Mesothelial cell of epicardium (in vitro differentiated cells): ENCODE measurements around the gene RMP24.

ENCODE experiments used
- DNase-seq, 2 experiments: peaks; one replicate each; pipeline ENCODE4 v3.0.0; 2021; ENCODE audit warnings: low spot score in 2 of 2; ENCODE audit not compliant: unreplicated experiment in 2 of 2
- H3K27ac Mint-ChIP-seq: 2 replicates; pipeline ENCODE4 v1.8.0; 2021; ENCODE audit warnings: mixed read lengths
- H3K27me3 Mint-ChIP-seq: 2 replicates; pipeline ENCODE4 v1.8.0; 2021; ENCODE audit warnings: low read depth, mixed read lengths
- H3K36me3 Mint-ChIP-seq: 2 replicates; pipeline ENCODE4 v1.8.0; 2021; ENCODE audit warnings: mixed read lengths
- H3K4me1 Mint-ChIP-seq: 2 replicates; pipeline ENCODE4 v1.8.0; 2021; ENCODE audit warnings: mixed read lengths
- H3K4me3 Mint-ChIP-seq: 2 replicates; pipeline ENCODE4 v1.8.0; 2021; ENCODE audit warnings: mild to moderate bottlenecking, moderate library complexity, mixed read lengths
- H3K9me3 Mint-ChIP-seq: 2 replicates; pipeline ENCODE4 v1.8.0; 2021; ENCODE audit warnings: mixed read lengths
- TF ChIP-seq, protein P1 (sequence below): fragments of 200-600 bp; sonication (generic); IDR thresholded peaks from one replicate; pipeline ENCODE4 v1.5.0; 2021; ENCODE audit warnings: antibody characterized with exemption; ENCODE audit not compliant: unreplicated experiment

The RMP24 gene

GRCh38 chr18:35974181-35974580, 1.7 kb downstream of the RMP24 start:
- Mint-ChIP-seq H3K27ac (peak overlapping the region; percentile 82), H3K4me1 (peaks cover 20% of the 10 kb centered on the region), H3K36me3 (peaks cover 33% of the 10 kb centered on the region), H3K4me3 (peak overlapping the region; percentile 95), H3K27me3 (no peaks in the 10 kb centered on the region), H3K9me3 (no peaks in the 10 kb centered on the region)
- TF ChIP-seq, protein P1, sequence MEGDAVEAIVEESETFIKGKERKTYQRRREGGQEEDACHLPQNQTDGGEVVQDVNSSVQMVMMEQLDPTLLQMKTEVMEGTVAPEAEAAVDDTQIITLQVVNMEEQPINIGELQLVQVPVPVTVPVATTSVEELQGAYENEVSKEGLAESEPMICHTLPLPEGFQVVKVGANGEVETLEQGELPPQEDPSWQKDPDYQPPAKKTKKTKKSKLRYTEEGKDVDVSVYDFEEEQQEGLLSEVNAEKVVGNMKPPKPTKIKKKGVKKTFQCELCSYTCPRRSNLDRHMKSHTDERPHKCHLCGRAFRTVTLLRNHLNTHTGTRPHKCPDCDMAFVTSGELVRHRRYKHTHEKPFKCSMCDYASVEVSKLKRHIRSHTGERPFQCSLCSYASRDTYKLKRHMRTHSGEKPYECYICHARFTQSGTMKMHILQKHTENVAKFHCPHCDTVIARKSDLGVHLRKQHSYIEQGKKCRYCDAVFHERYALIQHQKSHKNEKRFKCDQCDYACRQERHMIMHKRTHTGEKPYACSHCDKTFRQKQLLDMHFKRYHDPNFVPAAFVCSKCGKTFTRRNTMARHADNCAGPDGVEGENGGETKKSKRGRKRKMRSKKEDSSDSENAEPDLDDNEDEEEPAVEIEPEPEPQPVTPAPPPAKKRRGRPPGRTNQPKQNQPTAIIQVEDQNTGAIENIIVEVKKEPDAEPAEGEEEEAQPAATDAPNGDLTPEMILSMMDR, result no peak
- no peak for DNase-seq

GRCh38 chr18:35979112-35979511, 6.6 kb downstream of the RMP24 start:
- DNase-seq, result no peak
- Mint-ChIP-seq H3K27me3 (no peaks in the 10 kb centered on the region), H3K4me1 (peaks cover 3% of the 10 kb centered on the region), H3K27ac (no peak overlapping the region), H3K4me3 (no peak overlapping the region), H3K9me3 (peaks cover 6% of the 10 kb centered on the region), H3K36me3 (peaks cover 55% of the 10 kb centered on the region)
- TF ChIP-seq, protein P1, result no peak

DNA sequence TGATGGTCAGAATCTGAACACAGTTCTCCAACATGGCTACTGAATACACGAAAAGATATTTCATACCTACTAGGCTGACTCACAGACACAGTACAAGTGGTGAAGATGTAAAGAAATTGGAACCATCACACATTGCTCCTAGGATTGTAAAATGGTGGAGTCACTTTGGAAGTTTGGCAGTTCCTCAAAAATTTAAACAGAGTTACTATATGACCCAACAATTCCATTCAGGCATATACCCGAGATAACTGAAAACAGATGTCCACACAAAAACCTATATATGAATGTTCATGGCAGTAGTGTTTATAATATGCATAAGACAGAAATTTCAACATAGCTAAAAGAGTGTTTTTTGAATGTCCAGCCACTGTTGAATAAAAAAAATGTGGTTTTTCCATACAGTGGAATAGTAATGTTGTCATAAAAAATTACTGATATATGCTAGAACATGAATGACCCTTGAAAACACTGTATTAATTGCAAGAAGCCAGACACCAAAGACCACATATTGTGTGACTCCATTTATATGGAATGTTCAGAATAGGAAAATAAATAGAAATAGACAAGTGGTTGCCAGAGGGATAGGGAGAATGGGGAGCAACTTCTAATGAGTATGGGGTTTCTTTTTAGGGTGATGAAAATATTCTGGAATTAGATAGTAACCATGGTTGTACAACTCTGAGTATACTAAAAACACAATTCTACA, 10.1 kb downstream of the RMP24 start:
- DNase-seq, result no peak
- Mint-ChIP-seq H3K9me3 (peaks cover 6% of the 10 kb centered on the region), H3K36me3 (peaks cover 48% of the 10 kb centered on the region), H3K27ac (no peak overlapping the region), H3K27me3 (no peaks in the 10 kb centered on the region), H3K4me1 (no peaks in the 10 kb centered on the region), H3K4me3 (no peak overlapping the region)
- TF ChIP-seq, protein P1, result no peak

- Mint-ChIP-seq H3K4me3 (no peak overlapping the region), H3K27me3 (no peaks in the 10 kb centered on the region), H3K27ac (no peak overlapping the region), H3K4me1 (no peaks in the 10 kb centered on the region), H3K36me3 (peaks cover 43% of the 10 kb centered on the region), H3K9me3 (peaks cover 6% of the 10 kb centered on the region)
- no peak for DNase-seq
- TF ChIP-seq, protein P1, result no peak
Observed at GRCh38 chr18:35983147-35983546, 10.7 kb downstream of the RMP24 start.

GRCh38 chr18:35983818-35984217, 11.3 kb downstream of the RMP24 start:
- Mint-ChIP-seq H3K27me3 (no peaks in the 10 kb centered on the region), H3K9me3 (peaks cover 6% of the 10 kb centered on the region), H3K4me3 (no peak overlapping the region), H3K27ac (peak overlapping the region; percentile 24), H3K4me1 (no peaks in the 10 kb centered on the region), H3K36me3 (peaks cover 39% of the 10 kb centered on the region)
- DNase-seq, result no peak
- TF ChIP-seq, protein P1, result no peak
